ENCODE results near the gene NRBF2. TPM values are rescaled to one million over a fixed set of nuclear protein-coding genes. Genes with fewer than 3 reads are reported as not detected.
"Not testable (repeated sequence)": the region's sequence is repeated elsewhere in the genome, so short reads cannot be mapped to it uniquely, and the experiment has no call there.

The NRBF2 gene
- total RNA-seq, 2 experiments from 2014 or later: 23.9 to 24.1 TPM

DNA sequence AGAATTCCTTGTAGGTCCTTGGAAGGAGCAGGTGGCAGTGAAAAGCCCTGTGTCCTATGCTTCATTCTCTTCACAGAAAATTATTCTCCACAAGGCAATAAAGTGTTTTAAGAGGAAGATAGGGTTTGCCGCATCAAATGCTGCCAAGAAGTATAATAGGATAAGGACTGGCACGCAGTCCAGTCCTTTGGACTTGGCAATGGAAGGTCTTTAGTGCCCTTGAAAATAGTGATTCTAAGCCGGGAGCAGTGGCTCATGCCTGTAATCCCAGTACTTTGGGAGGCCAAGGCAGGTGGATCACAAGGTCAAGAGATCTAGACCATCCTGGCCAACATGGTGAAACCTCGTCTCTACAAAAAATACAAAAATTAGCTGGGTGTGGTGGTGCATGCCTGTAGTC lies 29.9 kb upstream of the NRBF2 start:
- POLR2A ChIA-PET; intact Hi-C loops (cut with DNase I, micrococcal nuclease); H3K4me3 Mint-ChIP-seq; H3K36me3 Mint-ChIP-seq (ENCODE audit: low read depth); DNase-seq; H3K9me3 Mint-ChIP-seq (ENCODE audit: low read depth); H3K27ac Mint-ChIP-seq; H3K4me1 Mint-ChIP-seq; ATAC-seq: not testable (repeated sequence)
- H3K27me3 Mint-ChIP-seq: peaks cover 16% of the 10 kb centered on the region
- CTCF ChIA-PET: interaction anchor here (1.1 kb wide), 1 partner anchor 30 kb away, joined by 3 read pairs; the partner anchor contains the start of gene NRBF2

DNA sequence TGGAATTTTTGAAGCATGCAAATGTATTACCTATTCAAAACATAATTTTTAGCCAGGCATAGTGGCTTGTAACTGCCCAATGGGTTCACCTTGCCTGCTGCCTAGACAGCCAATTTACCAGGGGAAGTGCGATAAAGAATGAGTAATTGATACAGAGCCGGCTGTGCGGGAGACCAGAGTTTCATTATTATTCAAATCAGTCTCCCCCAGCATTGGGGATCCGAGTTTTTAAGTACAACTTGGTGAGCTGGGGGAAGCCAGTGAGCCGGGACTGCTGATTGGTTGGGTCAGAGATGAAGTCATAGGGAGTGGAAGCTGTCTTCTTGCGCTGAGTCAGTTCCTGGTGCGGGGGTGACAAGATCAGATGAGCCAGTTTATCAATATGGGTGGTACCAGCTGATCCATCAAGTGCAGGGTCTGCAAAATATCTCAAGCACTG lies 29.1 kb upstream of the NRBF2 start:
- Mint-ChIP-seq H3K4me3 (no peak overlapping the region), H3K36me3 (ENCODE audit: low read depth) (no peaks in the 10 kb centered on the region), H3K9me3 (ENCODE audit: low read depth) (no peaks in the 10 kb centered on the region), H3K27me3 (peaks cover 20% of the 10 kb centered on the region), H3K27ac (no peak overlapping the region), H3K4me1 (peaks cover 8% of the 10 kb centered on the region)
- POLR2A ChIA-PET: no interaction called here
- ATAC-seq (peak; percentile 92), DNase-seq (peak; percentile 72)
- intact Hi-C loops (cut with DNase I, micrococcal nuclease): no loop called here
- CTCF ChIA-PET: interaction anchor here (1.1 kb wide), 1 partner anchor 29 kb away, joined by 3 read pairs; the partner anchor contains the start of gene NRBF2

DNA sequence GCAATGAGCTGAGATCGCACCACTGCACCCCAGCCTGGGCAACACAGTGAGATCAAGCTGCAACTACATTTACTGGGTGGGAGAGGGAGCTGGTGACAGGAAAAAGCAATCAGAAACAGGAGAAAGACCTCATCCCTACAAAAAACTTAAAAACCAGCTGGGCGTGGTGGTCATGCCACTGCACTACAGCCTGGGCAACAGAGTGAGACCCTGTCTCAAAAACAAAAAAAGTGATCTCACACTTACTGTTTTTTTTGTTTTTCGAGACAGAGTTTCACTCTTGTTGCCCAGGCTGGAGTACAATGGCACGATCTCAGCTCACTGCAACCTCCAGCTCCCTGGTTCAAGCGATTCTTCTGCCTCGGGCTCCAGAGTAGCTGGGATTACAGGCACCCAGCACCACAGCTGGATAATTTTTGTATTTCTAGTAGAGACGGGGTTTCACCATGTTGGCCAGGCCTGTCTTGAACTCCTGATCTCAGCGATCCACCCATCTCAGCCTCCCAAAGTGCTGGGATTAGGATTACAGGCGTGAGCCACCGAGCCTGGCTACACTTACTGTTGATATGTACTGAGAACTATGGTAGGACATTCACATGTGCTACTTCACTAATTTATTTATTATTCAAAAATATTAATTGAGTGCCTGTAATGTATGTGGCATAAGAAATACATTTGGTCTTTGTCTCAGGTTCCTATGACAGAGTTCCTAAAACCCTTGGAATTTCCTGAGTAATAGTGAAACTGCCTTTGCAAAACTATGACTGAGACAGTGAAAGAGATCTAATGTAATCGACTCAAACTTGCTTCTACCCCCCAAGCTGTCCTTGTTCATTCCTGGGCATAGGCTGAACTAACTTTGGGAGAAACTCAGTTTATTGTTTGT lies 27.7 kb upstream of the NRBF2 start:
- CTCF ChIA-PET: interaction anchor here (0.8 to 1.5 kb wide), 3 partner anchors 14 to 61 kb away, joined by 3 to 4 read pairs (median 3); no protein-coding TSS in a partner anchor
- POLR2A ChIA-PET: no interaction called here
- Mint-ChIP-seq H3K9me3 (ENCODE audit: low read depth) (no peaks in the 10 kb centered on the region), H3K27ac (no peak overlapping the region), H3K27me3 (peaks cover 19% of the 10 kb centered on the region), H3K36me3 (ENCODE audit: low read depth) (no peaks in the 10 kb centered on the region), H3K4me1 (peaks cover 8% of the 10 kb centered on the region), H3K4me3 (no peak overlapping the region)
- DNase-seq: no peak
- intact Hi-C loops (cut with DNase I, micrococcal nuclease): no loop called here
- ATAC-seq: no peak

GRCh38 chr10:63106111-63106755 lies 26.9 kb upstream of the NRBF2 start:
- Mint-ChIP-seq H3K36me3 (ENCODE audit: low read depth) (no peaks in the 10 kb centered on the region), H3K9me3 (ENCODE audit: low read depth) (no peaks in the 10 kb centered on the region), H3K27me3 (peaks cover 17% of the 10 kb centered on the region), H3K4me3 (no peak overlapping the region), H3K27ac (no peak overlapping the region), H3K4me1 (peaks cover 8% of the 10 kb centered on the region)
- CTCF ChIA-PET: interaction anchor here (1.5 kb wide), 1 partner anchor 60 kb away, joined by 4 read pairs; no protein-coding TSS in a partner anchor
- intact Hi-C loops (cut with DNase I, micrococcal nuclease): no loop called here
- POLR2A ChIA-PET: interaction anchor here (0.7 kb wide), 1 partner anchor 18 kb away, joined by 4 read pairs; no protein-coding TSS in a partner anchor
- no peak for DNase-seq
- no peak for ATAC-seq

GRCh38 chr10:63107943-63108437 lies 25.1 kb upstream of the NRBF2 start:
- peaks cover 15% of the 10 kb centered on the region for H3K27me3 Mint-ChIP-seq
- no peak for DNase-seq
- intact Hi-C loops (cut with DNase I, micrococcal nuclease): no loop called here

DNA sequence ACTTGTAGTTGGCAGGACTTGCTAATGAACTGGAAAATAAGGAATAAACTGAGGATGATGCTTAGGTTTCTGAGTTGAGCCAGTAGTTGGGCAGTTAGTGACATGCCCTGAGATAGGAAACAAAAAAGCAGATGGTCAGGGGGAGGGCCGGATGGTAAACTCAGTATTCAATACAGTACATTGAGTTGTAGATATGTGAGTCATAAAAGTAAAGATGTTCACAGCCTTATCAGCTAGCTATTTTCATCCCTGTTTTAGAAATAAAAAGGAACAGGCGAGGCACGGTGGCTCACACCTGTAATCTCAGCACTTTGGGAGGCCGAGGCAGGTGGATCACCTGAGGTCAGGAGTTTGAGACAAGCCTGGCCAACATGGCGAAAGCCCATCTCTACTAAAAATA lies 22.2 kb upstream of the NRBF2 start:
- CTCF ChIA-PET: no interaction called here
- Mint-ChIP-seq H3K36me3 (ENCODE audit: low read depth) (no peaks in the 10 kb centered on the region), H3K27me3 (peaks cover 15% of the 10 kb centered on the region), H3K27ac (no peak overlapping the region), H3K9me3 (ENCODE audit: low read depth) (no peaks in the 10 kb centered on the region), H3K4me3 (no peak overlapping the region), H3K4me1 (no peaks in the 10 kb centered on the region)
- DNase-seq (no peak), ATAC-seq (no peak)
- POLR2A ChIA-PET: no interaction called here
- intact Hi-C loops (cut with DNase I, micrococcal nuclease): loop anchor here in 1 of 2 experiments (5.0 kb wide), 1 partner anchor 46 kb away; no protein-coding TSS in a partner anchor

More at GRCh38 chr10:63107943-63108437, 25.1 kb upstream of the NRBF2 start:
- no peak for ATAC-seq
- ChIA-PET POLR2A (no interaction called here), CTCF (no interaction called here)
- no peak overlapping the region for H3K27ac Mint-ChIP-seq
- H3K36me3 Mint-ChIP-seq (ENCODE audit: low read depth): no peaks in the 10 kb centered on the region
- H3K4me3 Mint-ChIP-seq: no peak overlapping the region
- peaks cover 8% of the 10 kb centered on the region for H3K4me1 Mint-ChIP-seq
- no peaks in the 10 kb centered on the region for H3K9me3 Mint-ChIP-seq (ENCODE audit: low read depth)

DNA sequence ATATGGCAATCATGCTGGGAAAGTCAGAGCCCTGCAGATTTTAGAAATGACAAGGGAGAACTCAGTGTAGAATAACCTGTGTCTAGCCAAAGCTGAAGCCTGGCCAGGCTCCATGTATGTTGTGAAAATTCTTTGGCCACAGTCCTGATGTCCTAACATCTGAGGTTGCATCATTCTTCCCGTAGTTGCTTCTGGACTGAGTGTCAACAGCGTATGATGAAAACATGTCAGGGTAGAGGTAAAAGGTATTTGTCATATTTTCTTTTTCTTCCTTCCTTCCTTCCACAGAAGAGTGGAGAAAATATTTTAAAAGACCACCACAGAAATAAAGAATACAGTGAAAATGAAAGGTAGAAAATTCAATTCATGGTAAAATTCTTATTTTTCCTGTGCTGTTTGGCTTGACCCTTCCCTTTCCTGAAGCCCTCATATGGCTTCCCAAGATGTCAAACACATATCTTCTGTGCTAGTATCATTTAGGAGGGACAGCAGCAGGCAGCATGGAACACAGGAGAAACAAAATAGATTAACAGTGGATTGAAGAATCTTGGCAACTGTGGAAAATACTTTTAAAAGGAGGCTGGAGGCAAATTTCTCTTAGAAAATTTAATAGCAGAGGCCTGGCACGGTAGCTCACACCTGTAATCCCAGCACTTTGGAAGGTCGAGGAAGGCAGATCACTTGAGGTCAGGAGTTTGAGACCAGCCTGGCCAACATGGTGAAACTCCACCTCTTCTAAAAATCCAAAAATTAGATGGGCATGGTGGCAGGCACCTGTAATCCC lies 18.9 kb upstream of the NRBF2 start:
- H3K4me1 Mint-ChIP-seq: no peaks in the 10 kb centered on the region
- intact Hi-C loops (cut with DNase I, micrococcal nuclease): loop anchor here in 1 of 2 experiments (5.0 kb wide), 1 partner anchor 43 kb away; no protein-coding TSS in a partner anchor
- no peak overlapping the region for H3K4me3 Mint-ChIP-seq
- no peak for DNase-seq
- ChIA-PET POLR2A (no interaction called here), CTCF (no interaction called here)
- peaks cover 8% of the 10 kb centered on the region for H3K27me3 Mint-ChIP-seq
- no peaks in the 10 kb centered on the region for H3K9me3 Mint-ChIP-seq (ENCODE audit: low read depth)
- H3K27ac Mint-ChIP-seq: no peak overlapping the region
- H3K36me3 Mint-ChIP-seq (ENCODE audit: low read depth): no peaks in the 10 kb centered on the region
- ATAC-seq: no peak

GRCh38 chr10:63115732-63116383 lies 17.3 kb upstream of the NRBF2 start:
- Mint-ChIP-seq H3K27me3 (peaks cover 7% of the 10 kb centered on the region), H3K9me3 (ENCODE audit: low read depth) (no peaks in the 10 kb centered on the region), H3K4me1 (no peaks in the 10 kb centered on the region), H3K27ac (no peak overlapping the region), H3K4me3 (no peak overlapping the region), H3K36me3 (ENCODE audit: low read depth) (no peaks in the 10 kb centered on the region)
- no peak for ATAC-seq
- intact Hi-C loops (cut with DNase I, micrococcal nuclease): no loop called here
- ChIA-PET CTCF (interaction anchor here (0.8 kb wide), 1 partner anchor 12 kb away, joined by 3 read pairs; no protein-coding TSS in a partner anchor), POLR2A (interaction anchor here (0.6 kb wide), 1 partner anchor 79 kb away, joined by 3 read pairs; no protein-coding TSS in a partner anchor)
- DNase-seq: no peak

GRCh38 chr10:63116452-63117072 lies 16.6 kb upstream of the NRBF2 start:
- intact Hi-C loops (cut with DNase I, micrococcal nuclease): no loop called here
- Mint-ChIP-seq H3K27me3 (peaks cover 6% of the 10 kb centered on the region), H3K27ac (no peak overlapping the region), H3K9me3 (ENCODE audit: low read depth) (no peaks in the 10 kb centered on the region), H3K4me1 (no peaks in the 10 kb centered on the region), H3K4me3 (no peak overlapping the region), H3K36me3 (ENCODE audit: low read depth) (no peaks in the 10 kb centered on the region)
- DNase-seq: no peak
- CTCF ChIA-PET: no interaction called here
- no peak for ATAC-seq
- POLR2A ChIA-PET: no interaction called here

GRCh38 chr10:63119041-63119440 lies 14.1 kb upstream of the NRBF2 start:
- Mint-ChIP-seq H3K36me3 (ENCODE audit: low read depth) (no peaks in the 10 kb centered on the region), H3K27me3 (peaks cover 3% of the 10 kb centered on the region), H3K4me1 (no peaks in the 10 kb centered on the region), H3K9me3 (ENCODE audit: low read depth) (no peaks in the 10 kb centered on the region), H3K4me3 (no peak overlapping the region), H3K27ac (no peak overlapping the region)
- DNase-seq (no peak), ATAC-seq (no peak)
- ChIA-PET POLR2A (no interaction called here), CTCF (interaction anchor here (0.7 kb wide), 1 partner anchor 39 kb away, joined by 4 read pairs; no protein-coding TSS in a partner anchor)
- intact Hi-C loops (cut with DNase I, micrococcal nuclease): no loop called here
